NCI-H2227 (cell line): ENCODE data around the gene BCAS1.

ENCODE experiments used
- DNase-seq: peaks from one replicate; lab custom pipeline; 2025; ENCODE audit not compliant: unreplicated experiment; lab: John Stamatoyannopoulos, UW

The BCAS1 gene

GRCh38 chr20:54070187-54070987 is at the start of gene BCAS1:
TSS of gene BCAS1 (minus strand) at chr20:54070594. CDS start at chr20:54058718, 11,876 bp downstream.
- no peak for DNase-seq

- DNase-seq, result no peak
These were observed 49.4 kb upstream of the BCAS1 start for GRCh38 chr20:54119744-54120143.

- DNase-seq, result no peak
These were observed 48.0 kb upstream of the BCAS1 start for GRCh38 chr20:54118220-54119001.

- DNase-seq, result no peak
These were observed 46.3 kb upstream of the BCAS1 start for GRCh38 chr20:54116550-54117235.

GRCh38 chr20:54115172-54115854 is 44.9 kb upstream of the BCAS1 start:
- DNase-seq, result no peak

- DNase-seq, result no peak
These were observed 43.7 kb upstream of the BCAS1 start for GRCh38 chr20:54114109-54114508.

- DNase-seq, result no peak
These were observed 43.2 kb upstream of the BCAS1 start for GRCh38 chr20:54113566-54113965.

- DNase-seq, result no peak
These were observed 42.0 kb upstream of the BCAS1 start for GRCh38 chr20:54112221-54112884.

GRCh38 chr20:54111460-54111859 is 41.1 kb upstream of the BCAS1 start:
- no peak for DNase-seq

GRCh38 chr20:54110457-54110856 is 40.1 kb upstream of the BCAS1 start:
- DNase-seq, result no peak

GRCh38 chr20:54110041-54110440 is 39.6 kb upstream of the BCAS1 start:
- no peak for DNase-seq

- no peak for DNase-seq
These were observed 38.4 kb upstream of the BCAS1 start for GRCh38 chr20:54108817-54109216.

GRCh38 chr20:54108326-54108642 is 37.9 kb upstream of the BCAS1 start:
- no peak for DNase-seq

GRCh38 chr20:54107600-54108325 is 37.4 kb upstream of the BCAS1 start:
- DNase-seq, result no peak

GRCh38 chr20:54107181-54107580 is 36.8 kb upstream of the BCAS1 start:
- DNase-seq, result no peak

GRCh38 chr20:54106162-54106561 is 35.8 kb upstream of the BCAS1 start:
- no peak for DNase-seq

GRCh38 chr20:54105653-54106052 is 35.3 kb upstream of the BCAS1 start:
- DNase-seq, result no peak

GRCh38 chr20:54104781-54105180 is 34.4 kb upstream of the BCAS1 start:
- DNase-seq, result no peak

GRCh38 chr20:54103762-54104600 is 33.6 kb upstream of the BCAS1 start:
- no peak for DNase-seq
